Measurements from ENCODE around the gene ARL13A.
"Not testable (repeated sequence)": the region's sequence is repeated elsewhere in the genome, so short reads cannot be mapped to it uniquely, and the experiment has no call there.

ARL13A gene

GRCh38 chrX:100990139-100990538, 20.6 kb downstream of the ARL13A start:
- DNase-seq (ENCODE audit: low read depth): no peak

GRCh38 chrX:100994352-100995281, 25.1 kb downstream of the ARL13A start:
- no peak for DNase-seq (ENCODE audit: low read depth)

- DNase-seq (ENCODE audit: low read depth): peak; percentile 71
These were observed 26.0 kb downstream of the ARL13A start for GRCh38 chrX:100995469-100995868.

DNA sequence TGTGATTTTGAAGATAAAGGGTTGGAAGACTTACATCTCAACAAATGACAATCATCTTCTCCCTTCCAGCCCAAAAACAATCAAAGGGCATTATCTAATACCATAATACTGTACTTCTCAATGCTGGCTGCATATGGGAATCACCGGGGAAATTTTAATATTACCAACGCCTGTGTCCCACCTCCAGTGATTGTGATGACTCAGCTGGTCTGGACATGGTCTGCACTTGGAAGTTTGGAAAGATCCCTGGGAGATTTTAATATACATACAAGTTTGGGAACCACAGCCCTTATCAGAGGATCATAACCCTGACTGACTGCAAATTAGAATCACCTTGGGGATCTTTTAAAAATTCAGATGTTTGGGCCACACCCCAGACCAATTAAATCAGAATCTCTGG, 29.9 kb downstream of the ARL13A start:
- no peak for DNase-seq (ENCODE audit: low read depth)

DNA sequence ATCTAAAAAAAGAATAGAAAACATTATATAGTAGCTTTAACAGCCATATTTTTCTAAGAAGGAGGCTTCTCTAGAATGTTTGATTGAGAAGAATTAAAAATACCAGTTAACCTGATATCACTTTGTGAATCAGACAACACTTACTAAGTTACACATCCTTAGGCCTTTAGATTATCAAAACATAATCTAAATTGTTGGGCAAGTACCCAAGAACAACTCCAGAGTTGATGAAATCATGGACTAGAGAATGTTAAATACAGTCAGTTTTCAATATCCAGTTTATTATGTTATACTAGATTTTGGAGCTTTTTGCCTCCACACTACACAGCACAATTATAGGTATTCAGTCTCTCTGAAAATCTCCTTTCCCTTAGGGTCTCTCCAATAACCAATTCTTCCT, 39.6 kb downstream of the ARL13A start:
- DNase-seq (ENCODE audit: low read depth): no peak

- not testable (repeated sequence) for DNase-seq (ENCODE audit: low read depth)
These were observed 42.5 kb downstream of the ARL13A start for GRCh38 chrX:101012031-101012430.

DNA sequence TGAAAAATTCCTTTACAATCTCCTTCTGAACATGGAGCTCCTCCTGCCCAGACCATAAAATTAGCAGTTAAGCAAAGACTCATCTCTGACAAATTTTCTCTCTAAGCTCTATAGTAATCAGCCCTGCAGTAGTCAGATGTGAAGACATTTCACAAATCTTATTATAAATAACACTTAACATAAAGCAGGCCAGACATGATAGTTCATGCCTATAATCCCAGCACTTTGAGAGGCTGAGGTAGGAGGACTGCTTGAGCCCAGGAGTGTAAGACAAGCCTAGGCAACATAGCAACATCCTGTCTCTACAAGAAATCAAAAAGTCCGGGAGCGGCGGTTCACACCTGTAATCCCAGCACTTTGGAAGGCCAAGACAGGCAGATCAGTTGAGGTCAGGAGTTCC, 52.5 kb downstream of the ARL13A start:
- no peak for DNase-seq (ENCODE audit: low read depth)

- no peak for DNase-seq (ENCODE audit: low read depth)
These were observed 55.6 kb downstream of the ARL13A start for GRCh38 chrX:101025126-101025525.

DNA sequence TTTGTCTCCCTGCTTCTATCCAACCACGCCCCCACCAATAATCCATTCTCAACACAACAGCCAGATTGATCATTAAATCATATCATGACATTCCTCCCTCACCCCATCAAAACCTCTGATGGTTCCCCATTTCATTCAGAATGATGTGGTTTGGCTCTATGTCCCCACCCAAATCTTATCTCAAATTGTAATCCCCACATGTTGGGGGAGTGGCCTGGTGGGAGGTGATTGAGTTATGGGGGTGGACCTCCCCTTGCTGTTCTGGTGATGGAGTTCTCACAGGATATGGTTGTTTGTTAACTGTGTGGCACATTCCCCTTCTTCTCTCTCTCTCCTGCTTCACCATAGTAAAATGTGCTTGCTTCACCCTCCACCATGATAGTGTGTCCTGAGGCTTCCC, 59.1 kb downstream of the ARL13A start:
- DNase-seq (ENCODE audit: low read depth): no peak

DNA sequence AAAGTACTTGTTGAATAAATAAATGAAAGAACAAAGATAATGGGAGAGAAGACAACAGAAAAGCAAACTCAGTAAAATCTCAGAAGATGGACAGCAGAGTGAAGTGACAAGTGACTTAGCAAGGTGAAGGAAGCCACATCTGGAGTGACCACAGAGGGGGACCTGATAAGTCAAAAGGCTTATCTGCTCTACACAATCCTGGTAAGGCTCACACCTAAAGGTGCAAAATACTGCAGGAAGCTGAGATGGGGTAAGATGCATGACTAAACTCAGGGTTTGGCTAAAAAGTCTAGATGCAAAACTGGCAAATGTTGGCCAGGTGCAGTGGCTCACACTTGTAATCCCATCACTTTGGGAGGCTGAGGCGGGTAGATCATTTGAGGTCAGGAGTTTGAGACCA, 60.2 kb downstream of the ARL13A start:
- DNase-seq (ENCODE audit: low read depth): no peak

GRCh38 chrX:101037231-101037630, 67.7 kb downstream of the ARL13A start:
- DNase-seq (ENCODE audit: low read depth): no peak

DNA sequence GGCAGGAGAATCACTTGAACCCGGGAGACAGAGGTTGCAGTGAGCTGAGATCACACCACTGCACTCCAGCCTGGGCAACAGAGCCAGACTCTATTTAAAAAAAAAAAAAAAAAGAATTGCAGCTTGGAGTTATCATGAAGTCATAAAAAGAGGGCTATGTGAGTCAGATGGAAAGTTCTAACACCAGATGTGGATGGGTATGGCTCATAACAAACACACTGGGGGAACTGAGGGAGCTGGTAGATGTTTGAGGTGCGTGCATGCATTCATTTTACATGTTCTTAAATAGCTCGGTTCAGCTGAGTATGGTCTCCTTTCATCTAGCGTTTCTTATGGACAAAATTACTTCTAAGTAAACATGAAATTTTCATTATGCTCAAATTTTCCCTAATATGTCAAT, 70.7 kb downstream of the ARL13A start:
- DNase-seq (ENCODE audit: low read depth): no peak
